ENCODE results near the gene PWWP2B.

PWWP2B gene

GRCh38 chr10:132350391-132350790 is 46.6 kb upstream of the PWWP2B start:
- no peak overlapping the region for H3K4me2 ChIP-seq (ENCODE audit: low read length)
- no peak overlapping the region for H2AFZ ChIP-seq (ENCODE audit: low read depth, low read length)
- H3K4me1 ChIP-seq (ENCODE audit: low read length), result no peaks in the 10 kb centered on the region
- H3K36me3 ChIP-seq (replicated peaks; ENCODE audit: low read depth, low read length), result no peaks in the 10 kb centered on the region
- H3K9ac ChIP-seq (ENCODE audit: low read length), result no peak overlapping the region
- H3K79me2 ChIP-seq (ENCODE audit: low read length), result no peaks in the 10 kb centered on the region
- H3K27ac ChIP-seq (ENCODE audit: low read length), result no peak overlapping the region
- H4K20me1 ChIP-seq (ENCODE audit: insufficient read depth, low read length), result no peaks in the 10 kb centered on the region
- H3K9me3 ChIP-seq (ENCODE audit: insufficient read depth, low read length), result no peaks in the 10 kb centered on the region
- no peak overlapping the region for H3K4me3 ChIP-seq (ENCODE audit: low read length)
- H3K27me3 ChIP-seq (ENCODE audit: low read depth, low read length), result no peaks in the 10 kb centered on the region
- TF ChIP-seq CTCF (IDR thresholded peaks at IDR 0.05; ENCODE audit: low read depth, low read length) (no peak), EZH2phosphoT487 (IDR thresholded peaks at IDR 0.05; ENCODE audit: low read depth) (no peak)

GRCh38 chr10:132350946-132351345 is 46.1 kb upstream of the PWWP2B start:
- Histone ChIP-seq H3K4me2 (ENCODE audit: low read length) (no peak overlapping the region), H3K9ac (ENCODE audit: low read length) (no peak overlapping the region), H3K4me1 (ENCODE audit: low read length) (no peaks in the 10 kb centered on the region), H3K79me2 (ENCODE audit: low read length) (no peaks in the 10 kb centered on the region), H3K9me3 (ENCODE audit: insufficient read depth, low read length) (no peaks in the 10 kb centered on the region), H3K36me3 (replicated peaks; ENCODE audit: low read depth, low read length) (no peaks in the 10 kb centered on the region), H3K4me3 (ENCODE audit: low read length) (no peak overlapping the region), H4K20me1 (ENCODE audit: insufficient read depth, low read length) (no peaks in the 10 kb centered on the region), H3K27me3 (ENCODE audit: low read depth, low read length) (no peaks in the 10 kb centered on the region), H2AFZ (ENCODE audit: low read depth, low read length) (no peak overlapping the region), H3K27ac (ENCODE audit: low read length) (no peak overlapping the region)
- TF ChIP-seq CTCF (IDR thresholded peaks at IDR 0.05; ENCODE audit: low read depth, low read length) (no peak), EZH2phosphoT487 (IDR thresholded peaks at IDR 0.05; ENCODE audit: low read depth) (no peak)

- H3K9me3 ChIP-seq (ENCODE audit: insufficient read depth, low read length), result no peaks in the 10 kb centered on the region
- no peak overlapping the region for H3K27ac ChIP-seq (ENCODE audit: low read length)
- H3K4me3 ChIP-seq (ENCODE audit: low read length), result no peak overlapping the region
Measured at GRCh38 chr10:132351611-132352010, 45.4 kb upstream of the PWWP2B start.

More at GRCh38 chr10:132351611-132352010, 45.4 kb upstream of the PWWP2B start:
- H3K79me2 ChIP-seq (ENCODE audit: low read length), result no peaks in the 10 kb centered on the region
- no peak overlapping the region for H3K9ac ChIP-seq (ENCODE audit: low read length)
- H2AFZ ChIP-seq (ENCODE audit: low read depth, low read length), result no peak overlapping the region
- no peaks in the 10 kb centered on the region for H3K27me3 ChIP-seq (ENCODE audit: low read depth, low read length)
- no peaks in the 10 kb centered on the region for H4K20me1 ChIP-seq (ENCODE audit: insufficient read depth, low read length)
- no peaks in the 10 kb centered on the region for H3K36me3 ChIP-seq (replicated peaks; ENCODE audit: low read depth, low read length)
- no peaks in the 10 kb centered on the region for H3K4me1 ChIP-seq (ENCODE audit: low read length)
- TF ChIP-seq EZH2phosphoT487 (IDR thresholded peaks at IDR 0.05; ENCODE audit: low read depth) (no peak), CTCF (IDR thresholded peaks at IDR 0.05; ENCODE audit: low read depth, low read length) (no peak)
- H3K4me2 ChIP-seq (ENCODE audit: low read length), result no peak overlapping the region
